ENCODE data around the gene GSTA2. TPM values are rescaled to one million over a fixed set of nuclear protein-coding genes. Genes with fewer than 3 reads are reported as not detected.
"Not testable (repeated sequence)": the region's sequence is repeated elsewhere in the genome, so short reads cannot be mapped to it uniquely, and the experiment has no call there.

The GSTA2 gene
- total and polyA plus RNA-seq, 2 of the 13 experiments (the other 11 are each of a cell fraction or from before 2014, with no cell fraction given): 0.75 to 13.7 TPM

- TF ChIP-seq ZZZ3 (CRISPR knock-in tag; IDR thresholded peaks at IDR 0.05; ENCODE audit: borderline replicate concordance) (no peak), ZNF431 (CRISPR knock-in tag; IDR thresholded peaks at IDR 0.05; ENCODE audit: borderline replicate concordance, low read depth) (no peak), HMGXB3 (CRISPR knock-in tag; IDR thresholded peaks at IDR 0.05; ENCODE audit: borderline replicate concordance) (no peak)
These were observed 16.0 kb upstream of the GSTA2 start (continued) for GRCh38 chr6:52779237-52779636.

GRCh38 chr6:52776711-52777351 is 13.6 kb upstream of the GSTA2 start:
- FAIRE-seq; CTCF ChIA-PET (ENCODE audit: low intra/inter-chr PET ratio, low total read pairs); H3K9me3 ChIP-seq (ENCODE audit: low read length); BruUV-seq (replicated peaks); H3K27ac ChIP-seq (ENCODE audit: extremely low read length, insufficient read depth, low read length); in situ Hi-C loops (cut with HindIII; ENCODE audit: extremely low pct_ligation_motif_present, low pct_unique_long_range_greater_than_20kb); H2AFZ ChIP-seq (ENCODE audit: low read length); H3K9ac ChIP-seq (ENCODE audit: insufficient read depth, low read depth, low read length); H4K20me1 ChIP-seq (ENCODE audit: insufficient read depth, low read length); intact Hi-C loops (cut with micrococcal nuclease; ENCODE audit: unreplicated experiment); H3K36me3 ChIP-seq (replicated peaks in 1 of 2; ENCODE audit: control insufficient read depth in 1 of 2, insufficient read depth in 2 of 2, low read length in 2 of 2); H3K79me2 ChIP-seq (ENCODE audit: insufficient read depth, low read length); H3K27me3 ChIP-seq (ENCODE audit: control insufficient read depth in 1 of 2, insufficient read depth in 2 of 2, low read length in 2 of 2); TF ChIP-seq SOX13 (IDR thresholded peaks at IDR 0.05): not testable (repeated sequence)
- WGBS (ENCODE audit: low lambda C conversion rate): 13% methylated on average over 8 of the region's 9 CpGs
- POLR2A ChIA-PET: interaction anchor here (0.7 to 1.9 kb wide), 4 partner anchors 11 to 51 kb away, joined by 3 to 10 read pairs (median 6); partner anchors contain the start of gene GSTA1
- Histone ChIP-seq H3K4me3 (replicated peaks in 1 of 3; ENCODE audit: insufficient read depth in 1 of 3, low read depth in 2 of 3, low read length in 3 of 3) (peak overlapping the region in 1 of 3 experiments; percentile 29; a peak in 2 of 6 replicates), H3K4me2 (ENCODE audit: low read depth, low read length) (peak overlapping the region; percentile 57), H3K4me1 (ENCODE audit: insufficient read depth, low read length) (peaks cover 34% of the 10 kb centered on the region)
- ATAC-seq (peak; percentile 37; the same call in 2 of the 3 replicates), DNase-seq (ENCODE audit: low spot score) (peak; percentile 31)
- TF ChIP-seq KMT2B (CRISPR knock-in tag; IDR thresholded peaks at IDR 0.05): 0 out of 2 replicates have a peak, but pooled peaks have one; percentile 34
- TF ChIP-seq TBX2 (CRISPR knock-in tag; IDR thresholded peaks at IDR 0.05; ENCODE audit: borderline replicate concordance): peak; percentile 64
- TF ChIP-seq ATF7-NPFF (CRISPR knock-in tag; IDR thresholded peaks at IDR 0.05; ENCODE audit: low read depth): peak; percentile 50; the same call in 1 of the 2 replicates
- TF ChIP-seq ZNF292 (CRISPR knock-in tag; IDR thresholded peaks at IDR 0.05; ENCODE audit: borderline replicate concordance, low read depth): peak; percentile 67; the same call in 1 of the 2 replicates
- peak in 1 of 2 experiments; percentile 46; a peak in 1 of 4 replicates for TF ChIP-seq KLF16 (CRISPR knock-in tag; IDR thresholded peaks at IDR 0.05)
- peak in 1 of 2 experiments; percentile 57; a peak in 2 of 4 replicates for TF ChIP-seq SOX13 (CRISPR knock-in tag; conservative IDR thresholded peaks at IDR 0.05 in 1 of 2, IDR thresholded peaks at IDR 0.05 in 1 of 2)
- TF ChIP-seq ZNF609 (CRISPR knock-in tag; IDR thresholded peaks at IDR 0.05; ENCODE audit: borderline replicate concordance): peak; percentile 50; the same call in 1 of the 2 replicates
- TF ChIP-seq HNF4A (CRISPR knock-in tag; IDR thresholded peaks at IDR 0.05): peak; percentile 48; the same call in 1 of the 2 replicates
